Mucosa of stomach (tissue), 1 donor: Measurements from ENCODE around the gene PMS1.

Source experiments
- H3K27me3 ChIP-seq: one replicate; pipeline ENCODE4 v1.7.0; 2013; ENCODE audit warnings: mild to moderate bottlenecking, low read length; ENCODE audit not compliant: control insufficient read depth, insufficient read depth
- H3K36me3 ChIP-seq: one replicate; pipeline ENCODE4 v1.7.0; 2013; ENCODE audit warnings: low read length; ENCODE audit not compliant: control insufficient read depth, insufficient read depth
- H3K4me1 ChIP-seq: one replicate; pipeline ENCODE4 v1.7.0; 2013; ENCODE audit warnings: mild to moderate bottlenecking, low read length; ENCODE audit not compliant: control insufficient read depth, insufficient read depth
- H3K4me3 ChIP-seq: one replicate; pipeline ENCODE4 v1.7.0; 2013; ENCODE audit warnings: low read length
- H3K9ac ChIP-seq: one replicate; pipeline ENCODE4 v1.7.0; 2013; ENCODE audit warnings: mild to moderate bottlenecking, low read length, moderate library complexity
- H3K9me3 ChIP-seq: one replicate; pipeline ENCODE4 v1.7.0; 2013; ENCODE audit warnings: mild to moderate bottlenecking, low read length, moderate library complexity; ENCODE audit not compliant: control insufficient read depth
- donor health status: Pancreatic carcinoma.

The PMS1 gene

DNA sequence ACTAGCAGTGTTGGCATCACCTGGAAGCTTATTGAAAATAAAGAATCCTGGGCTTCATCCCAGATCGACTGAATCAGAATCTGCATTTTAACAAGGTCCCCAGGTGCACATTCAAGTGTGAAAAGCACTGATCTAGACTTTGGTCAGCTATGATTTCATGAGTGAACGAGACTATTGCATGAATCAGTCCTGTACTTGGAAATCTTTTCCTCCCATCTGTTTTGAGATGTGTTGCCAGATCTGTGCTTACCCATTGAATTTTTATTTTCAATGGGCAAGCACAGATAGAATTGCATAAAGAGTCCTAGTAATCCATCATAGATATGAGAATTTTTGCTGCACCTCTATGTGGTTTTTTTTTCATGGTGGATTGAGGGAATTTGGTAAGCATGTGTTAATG lies 64.0 kb downstream of the PMS1 start:
- H3K9me3 ChIP-seq, result no peaks in the 10 kb centered on the region
- no peaks in the 10 kb centered on the region for H3K27me3 ChIP-seq
- H3K36me3 ChIP-seq, result no peaks in the 10 kb centered on the region
- H3K4me1 ChIP-seq, result no peaks in the 10 kb centered on the region
- no peak overlapping the region for H3K9ac ChIP-seq
- H3K4me3 ChIP-seq, result no peak overlapping the region

DNA sequence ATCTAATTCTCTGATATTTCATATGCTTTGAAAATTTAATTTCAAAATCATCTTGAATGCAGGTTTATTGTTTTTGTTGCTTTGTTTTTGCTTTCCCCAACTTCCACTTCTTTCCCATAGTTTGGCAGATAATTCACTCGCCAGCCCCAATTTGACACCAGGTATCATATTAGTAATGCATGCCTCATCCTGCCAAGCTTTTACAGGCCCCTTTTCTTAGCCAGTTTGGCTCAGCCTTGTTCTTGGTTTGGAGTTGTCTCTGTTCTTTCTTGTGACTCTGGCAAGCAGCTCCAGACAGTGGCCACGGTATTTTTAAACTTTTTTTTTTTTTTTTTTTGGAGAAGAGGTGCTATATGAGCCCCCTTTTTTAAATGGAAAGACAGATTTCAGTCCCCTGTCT lies 65.3 kb downstream of the PMS1 start:
- Histone ChIP-seq H3K4me1 (no peaks in the 10 kb centered on the region), H3K9me3 (no peaks in the 10 kb centered on the region), H3K9ac (no peak overlapping the region), H3K36me3 (no peaks in the 10 kb centered on the region), H3K27me3 (no peaks in the 10 kb centered on the region), H3K4me3 (no peak overlapping the region)

DNA sequence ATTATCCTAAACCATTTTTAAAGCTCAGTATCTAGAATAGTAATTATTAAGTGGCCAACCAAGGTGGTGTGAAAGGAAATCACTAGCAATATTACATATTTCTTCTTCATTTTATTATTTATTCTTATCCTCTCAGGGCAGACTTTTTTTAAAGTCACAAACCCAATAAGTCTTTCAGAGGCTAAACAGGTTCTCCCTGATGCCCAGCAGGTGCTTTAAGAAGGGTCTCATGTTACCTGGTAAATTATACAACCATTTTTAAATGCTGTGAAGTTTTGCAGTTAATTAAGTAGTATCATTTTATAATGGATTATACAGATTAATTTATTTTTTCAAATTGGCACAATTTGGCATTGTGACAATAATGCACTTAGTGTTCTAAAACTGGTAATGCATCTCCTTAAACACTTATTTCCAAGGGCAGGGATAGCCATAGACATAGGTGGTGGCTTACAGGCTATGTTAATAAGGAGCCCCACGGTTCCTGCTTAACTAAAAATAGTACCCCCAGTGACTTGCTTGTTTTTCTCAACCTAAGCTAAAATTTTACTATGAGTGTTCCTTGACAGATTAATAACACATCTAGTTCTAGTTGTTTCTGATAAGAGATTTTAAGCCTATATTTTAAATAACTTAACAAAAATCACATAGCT lies 67.0 kb downstream of the PMS1 start:
- no peaks in the 10 kb centered on the region for H3K36me3 ChIP-seq
- no peaks in the 10 kb centered on the region for H3K27me3 ChIP-seq
- no peak overlapping the region for H3K4me3 ChIP-seq
- H3K4me1 ChIP-seq, result no peaks in the 10 kb centered on the region
- no peaks in the 10 kb centered on the region for H3K9me3 ChIP-seq
- H3K9ac ChIP-seq, result no peak overlapping the region

DNA sequence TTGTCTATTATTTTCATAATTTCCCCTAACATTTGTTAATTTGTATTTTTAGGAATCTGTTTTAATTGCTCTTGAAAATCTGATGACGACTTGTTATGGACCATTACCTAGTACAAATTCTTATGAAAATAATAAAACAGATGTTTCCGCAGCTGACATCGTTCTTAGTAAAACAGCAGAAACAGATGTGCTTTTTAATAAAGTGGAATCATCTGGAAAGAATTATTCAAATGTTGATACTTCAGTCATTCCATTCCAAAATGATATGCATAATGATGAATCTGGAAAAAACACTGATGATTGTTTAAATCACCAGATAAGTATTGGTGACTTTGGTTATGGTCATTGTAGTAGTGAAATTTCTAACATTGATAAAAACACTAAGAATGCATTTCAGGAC lies 69.9 kb downstream of the PMS1 start:
- H3K4me1 ChIP-seq, result no peaks in the 10 kb centered on the region
- no peaks in the 10 kb centered on the region for H3K27me3 ChIP-seq
- H3K9me3 ChIP-seq, result no peaks in the 10 kb centered on the region
- no peak overlapping the region for H3K4me3 ChIP-seq
- H3K36me3 ChIP-seq, result no peaks in the 10 kb centered on the region
- no peak overlapping the region for H3K9ac ChIP-seq

DNA sequence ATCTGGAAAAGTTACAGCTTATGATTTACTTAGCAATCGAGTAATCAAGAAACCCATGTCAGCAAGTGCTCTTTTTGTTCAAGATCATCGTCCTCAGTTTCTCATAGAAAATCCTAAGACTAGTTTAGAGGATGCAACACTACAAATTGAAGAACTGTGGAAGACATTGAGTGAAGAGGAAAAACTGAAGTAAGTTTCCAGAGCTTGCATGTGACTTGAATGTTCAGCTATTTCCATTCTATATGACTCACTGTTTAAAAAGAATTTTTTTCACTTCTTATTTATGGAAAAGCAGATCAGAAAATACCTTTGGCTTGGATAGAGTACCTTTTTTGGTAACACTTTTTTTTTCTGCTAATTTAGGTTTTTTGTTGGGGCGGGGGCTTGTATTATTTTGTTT lies 70.7 kb downstream of the PMS1 start:
- H3K9me3 ChIP-seq, result peaks cover under 1% of the 10 kb centered on the region
- no peaks in the 10 kb centered on the region for H3K27me3 ChIP-seq
- H3K36me3 ChIP-seq, result no peaks in the 10 kb centered on the region
- no peaks in the 10 kb centered on the region for H3K4me1 ChIP-seq
- no peak overlapping the region for H3K4me3 ChIP-seq
- no peak overlapping the region for H3K9ac ChIP-seq

DNA sequence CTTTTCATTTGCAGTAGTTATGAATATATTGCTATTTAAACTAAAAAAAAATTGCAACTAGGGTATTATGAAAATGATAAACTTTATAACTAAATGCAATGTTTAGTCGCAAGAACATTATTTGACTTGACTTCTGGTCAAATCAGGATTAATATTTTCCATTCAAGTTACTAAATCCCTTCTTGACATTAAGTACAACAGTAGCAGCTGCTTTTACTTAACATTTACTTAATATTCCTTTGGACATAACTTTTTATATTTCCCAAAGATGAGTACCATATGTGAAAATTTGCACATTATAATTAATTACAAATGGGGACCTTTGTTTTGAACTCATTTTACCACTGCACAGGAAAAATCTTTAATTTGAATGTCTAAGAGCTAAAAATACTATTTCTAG lies 74.0 kb downstream of the PMS1 start:
- Histone ChIP-seq H3K4me1 (no peaks in the 10 kb centered on the region), H3K9ac (no peak overlapping the region)

DNA sequence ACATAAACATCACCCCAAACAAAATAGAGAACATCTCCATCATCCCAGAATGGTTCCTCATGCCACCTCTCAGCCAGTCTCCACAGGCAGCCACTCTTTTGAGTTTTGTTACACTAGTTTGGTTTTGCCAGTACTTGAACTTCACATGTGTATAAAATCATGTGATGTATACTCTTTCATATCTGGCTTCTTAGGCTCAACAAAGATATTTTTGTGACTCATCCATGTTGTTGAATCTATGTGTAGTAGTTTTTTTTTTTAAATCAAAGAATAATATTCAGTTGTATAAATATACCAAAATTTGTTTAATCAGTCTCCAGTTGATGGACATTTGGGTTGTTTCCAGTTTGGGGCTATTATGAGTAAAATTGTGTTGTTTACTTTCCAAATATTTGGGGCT lies 75.9 kb downstream of the PMS1 start:
- Histone ChIP-seq H3K9me3 (peaks cover 4% of the 10 kb centered on the region), H3K9ac (no peak overlapping the region), H3K27me3 (no peaks in the 10 kb centered on the region), H3K36me3 (no peaks in the 10 kb centered on the region), H3K4me1 (no peaks in the 10 kb centered on the region), H3K4me3 (no peak overlapping the region)

More for the DNA sequence above, 74.0 kb downstream of the PMS1 start:
- H3K9me3 ChIP-seq, result peaks cover 4% of the 10 kb centered on the region
- H3K4me3 ChIP-seq, result no peak overlapping the region
- H3K27me3 ChIP-seq, result no peaks in the 10 kb centered on the region
- no peaks in the 10 kb centered on the region for H3K36me3 ChIP-seq

DNA sequence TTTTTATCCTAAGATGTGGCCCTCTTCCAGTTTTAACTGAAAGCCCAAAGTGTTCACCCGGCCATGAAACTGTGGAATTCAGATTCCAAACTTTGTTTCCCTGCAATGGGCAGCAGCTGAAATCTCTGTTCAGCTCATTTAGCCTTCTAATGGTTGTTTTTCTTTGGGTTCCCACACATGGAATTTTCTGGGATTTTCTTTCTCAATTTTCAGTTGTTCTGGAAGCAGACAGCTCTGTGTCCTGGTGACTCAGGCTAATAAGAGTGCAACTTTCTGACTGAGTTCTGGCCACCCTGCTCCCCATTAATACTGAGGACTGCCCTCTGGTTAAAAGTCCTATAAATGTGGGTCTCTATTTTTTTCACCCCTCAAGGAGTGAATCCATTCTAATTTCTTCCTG lies 78.5 kb downstream of the PMS1 start:
- Histone ChIP-seq H3K27me3 (no peaks in the 10 kb centered on the region), H3K9me3 (peaks cover 4% of the 10 kb centered on the region), H3K4me3 (no peak overlapping the region), H3K36me3 (no peaks in the 10 kb centered on the region), H3K4me1 (no peaks in the 10 kb centered on the region), H3K9ac (no peak overlapping the region)

DNA sequence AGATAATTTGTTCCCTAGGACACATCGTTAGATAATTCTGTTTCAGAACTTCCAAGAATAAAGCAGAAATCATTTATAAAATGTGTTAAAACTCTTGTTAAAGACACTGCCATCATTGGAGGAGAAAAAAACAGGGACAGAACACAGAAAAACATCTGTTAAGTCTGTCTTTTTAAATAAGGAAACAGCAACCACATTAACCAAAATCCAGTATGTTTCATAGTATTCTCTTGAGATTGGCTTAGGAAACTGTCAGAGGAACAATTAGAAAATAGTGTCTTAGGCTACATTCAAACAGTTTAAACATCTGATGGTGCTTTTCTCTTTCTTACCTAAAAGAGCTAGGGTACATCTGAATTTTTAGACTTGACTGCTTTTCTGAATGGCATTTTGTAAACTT lies 81.6 kb downstream of the PMS1 start:
- no peak overlapping the region for H3K4me3 ChIP-seq
- H3K36me3 ChIP-seq, result no peaks in the 10 kb centered on the region
- no peaks in the 10 kb centered on the region for H3K27me3 ChIP-seq
- H3K9ac ChIP-seq, result no peak overlapping the region
- H3K4me1 ChIP-seq, result no peaks in the 10 kb centered on the region
- H3K9me3 ChIP-seq, result no peaks in the 10 kb centered on the region

DNA sequence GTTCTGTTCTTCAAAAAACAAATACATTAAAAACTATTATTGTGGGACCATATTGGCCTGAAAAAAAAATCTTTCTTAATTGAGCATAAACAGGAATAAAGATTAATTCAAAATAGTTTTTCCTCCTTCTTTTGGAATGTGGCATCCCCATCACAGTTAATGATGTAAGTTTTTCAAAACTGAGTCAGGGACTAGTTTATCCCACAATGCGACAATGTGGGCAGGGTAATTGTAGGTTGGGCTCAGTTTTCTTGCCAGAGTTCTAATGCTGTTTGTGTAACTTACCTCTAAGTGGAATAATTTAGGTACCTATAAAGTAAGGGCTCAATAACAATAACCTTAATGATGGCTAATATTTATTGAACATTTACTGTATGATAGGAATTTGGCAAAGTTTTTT lies 82.0 kb downstream of the PMS1 start:
- Histone ChIP-seq H3K27me3 (no peaks in the 10 kb centered on the region), H3K4me3 (no peak overlapping the region), H3K4me1 (no peaks in the 10 kb centered on the region), H3K9ac (no peak overlapping the region), H3K9me3 (no peaks in the 10 kb centered on the region), H3K36me3 (no peaks in the 10 kb centered on the region)

DNA sequence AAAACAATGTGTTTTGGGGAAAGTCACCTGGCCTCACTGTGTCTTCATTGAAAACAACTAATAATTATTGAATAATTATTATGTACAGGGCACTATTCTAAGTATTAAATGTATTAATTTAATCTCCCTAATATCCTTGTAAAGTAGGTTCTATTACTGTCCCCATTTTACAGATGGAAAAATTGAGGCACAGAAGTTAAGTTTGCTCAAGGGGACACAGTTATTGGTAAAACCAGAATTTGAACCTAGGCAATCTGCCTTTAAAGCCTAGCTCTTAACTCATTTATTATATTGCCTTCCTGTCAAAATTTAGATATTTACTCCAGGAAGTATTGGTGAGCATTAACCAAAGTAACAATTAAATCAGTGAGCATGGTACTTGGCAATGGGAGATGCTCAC lies 84.6 kb downstream of the PMS1 start:
- Histone ChIP-seq H3K36me3 (no peaks in the 10 kb centered on the region), H3K27me3 (no peaks in the 10 kb centered on the region), H3K4me3 (no peak overlapping the region), H3K9ac (no peak overlapping the region), H3K4me1 (no peaks in the 10 kb centered on the region), H3K9me3 (no peaks in the 10 kb centered on the region)

DNA sequence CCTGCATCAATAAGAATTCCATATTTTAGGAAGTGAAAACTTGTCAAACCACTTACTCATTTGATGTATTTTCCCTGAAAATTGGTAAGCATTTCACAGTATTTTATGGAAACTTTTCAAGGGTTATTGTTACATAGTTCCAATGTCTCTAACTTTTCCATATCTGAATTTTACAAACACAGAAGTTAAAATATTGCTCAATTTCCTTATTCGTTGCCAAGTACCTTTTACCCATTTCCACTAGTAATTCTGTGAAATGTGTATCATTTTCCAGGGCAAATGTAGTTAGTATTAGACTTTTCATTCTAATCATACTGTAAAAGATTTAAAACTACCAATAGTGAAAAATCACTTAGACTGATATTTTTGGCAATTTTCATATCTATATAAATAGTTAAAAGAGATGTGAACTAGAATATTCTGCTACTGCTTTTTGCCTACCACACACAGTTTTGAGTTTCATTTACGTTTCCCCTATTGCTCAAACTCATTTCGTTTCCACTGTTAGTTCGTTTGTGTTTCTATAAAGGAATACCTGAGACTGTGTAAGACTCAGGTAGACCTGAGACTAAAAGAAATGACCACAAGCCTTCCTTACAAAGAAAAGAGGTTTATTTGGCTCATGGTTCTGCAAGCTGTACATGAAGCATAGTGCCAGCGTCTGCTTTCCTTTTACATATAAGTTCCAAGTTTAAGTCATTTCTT lies 86.3 kb downstream of the PMS1 start:
- no peaks in the 10 kb centered on the region for H3K4me1 ChIP-seq
- no peaks in the 10 kb centered on the region for H3K36me3 ChIP-seq
- H3K4me3 ChIP-seq, result no peak overlapping the region
- no peaks in the 10 kb centered on the region for H3K27me3 ChIP-seq
- no peaks in the 10 kb centered on the region for H3K9me3 ChIP-seq
- H3K9ac ChIP-seq, result no peak overlapping the region
